ENCODE measurements around the gene CCDC106. TPM values are rescaled to one million over a fixed set of nuclear protein-coding genes. Genes with fewer than 3 reads are reported as not detected.
A peak's percentile ranks its signal among the peaks of the same experiment; 100 is the strongest.

The CCDC106 gene
- total and polyA plus RNA-seq, 2 donors from 2014 or later, result 22.7 to 51.9 TPM

GRCh38 chr19:55659822-55660221 lies 11.8 kb downstream of the CCDC106 start:
- peaks cover 9 to 40% (median 24%) of the 10 kb centered on the region in 3 donors for H3K36me3 ChIP-seq (ENCODE audit: control insufficient read depth in 2 of 3, insufficient read depth in 3 of 3, low read length in 3 of 3)
- H3K27ac ChIP-seq (ENCODE audit: low read depth in 2 of 2, low read length in 2 of 2), result no peak overlapping the region
- no peak for TF ChIP-seq CTCF (IDR thresholded peaks at IDR 0.05; ENCODE audit: borderline replicate concordance, extremely low read depth, insufficient read depth)
- H3K9ac ChIP-seq (ENCODE audit: low read length in 3 of 3), result no peak overlapping the region
- H3K9me3 ChIP-seq (ENCODE audit: control insufficient read depth in 2 of 3, insufficient read depth in 1 of 3, low read length in 3 of 3), result no peaks in the 10 kb centered on the region
- peaks cover 8 to 29% (median 10%) of the 10 kb centered on the region in 3 donors for H3K4me1 ChIP-seq (ENCODE audit: control insufficient read depth in 2 of 3, insufficient read depth in 2 of 3, low read depth in 1 of 3, low read length in 3 of 3)
- intact Hi-C loops (cut with DNase I), result no loop called here
- no peak for FAIRE-seq
- H3K27me3 ChIP-seq (ENCODE audit: control insufficient read depth, insufficient read depth, low read length), result no peaks in the 10 kb centered on the region
- DNase-seq, result peak in 1 of 5 donors; percentile 36
- H3K4me3 ChIP-seq (ENCODE audit: low read length in 3 of 3), result no peak overlapping the region

DNA sequence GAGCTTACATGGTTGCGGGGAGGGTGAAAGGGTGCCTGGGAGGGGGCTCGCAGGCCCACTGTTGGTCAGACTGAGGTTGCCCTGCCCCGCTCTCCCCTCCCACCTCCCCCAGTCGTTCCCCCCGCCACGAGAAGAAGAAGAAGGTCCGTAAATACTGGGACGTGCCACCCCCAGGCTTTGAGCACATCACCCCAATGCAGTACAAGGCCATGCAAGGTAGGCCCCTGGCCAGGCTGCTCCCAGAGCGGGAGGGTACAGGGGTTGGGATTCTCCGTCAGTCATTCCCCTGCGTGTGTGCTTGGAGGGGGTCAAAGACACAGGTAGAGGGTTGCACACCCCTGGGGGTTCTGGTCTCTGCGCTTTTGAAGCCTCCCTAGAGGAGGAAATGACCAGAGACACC lies 12.4 kb downstream of the CCDC106 start:
- peaks cover 9 to 45% (median 24%) of the 10 kb centered on the region in 3 donors for H3K36me3 ChIP-seq (ENCODE audit: control insufficient read depth in 2 of 3, insufficient read depth in 3 of 3, low read length in 3 of 3)
- H3K27me3 ChIP-seq (ENCODE audit: control insufficient read depth, insufficient read depth, low read length), result no peaks in the 10 kb centered on the region
- DNase-seq (peak in 1 of 5 donors; percentile 59), FAIRE-seq (no peak)
- H3K9ac ChIP-seq (ENCODE audit: low read length in 3 of 3), result no peak overlapping the region
- H3K4me3 ChIP-seq (ENCODE audit: low read length in 3 of 3), result no peak overlapping the region
- no peaks in the 10 kb centered on the region for H3K9me3 ChIP-seq (ENCODE audit: control insufficient read depth in 2 of 3, insufficient read depth in 1 of 3, low read length in 3 of 3)
- intact Hi-C loops (cut with DNase I), result no loop called here
- peaks cover 8 to 29% (median 10%) of the 10 kb centered on the region in 3 donors for H3K4me1 ChIP-seq (ENCODE audit: control insufficient read depth in 2 of 3, insufficient read depth in 2 of 3, low read depth in 1 of 3, low read length in 3 of 3)
- no peak for TF ChIP-seq CTCF (IDR thresholded peaks at IDR 0.05; ENCODE audit: borderline replicate concordance, extremely low read depth, insufficient read depth)
- no peak overlapping the region for H3K27ac ChIP-seq (ENCODE audit: low read depth in 2 of 2, low read length in 2 of 2)

GRCh38 chr19:55660991-55661390 lies 13.0 kb downstream of the CCDC106 start:
- H3K4me3 ChIP-seq (ENCODE audit: low read length in 3 of 3), result no peak overlapping the region
- intact Hi-C loops (cut with DNase I), result no loop called here
- peaks cover 9 to 46% (median 26%) of the 10 kb centered on the region in 3 donors for H3K36me3 ChIP-seq (ENCODE audit: control insufficient read depth in 2 of 3, insufficient read depth in 3 of 3, low read length in 3 of 3)
- H3K27me3 ChIP-seq (ENCODE audit: control insufficient read depth, insufficient read depth, low read length), result no peaks in the 10 kb centered on the region
- DNase-seq (peak in 1 of 5 donors; percentile 70), FAIRE-seq (no peak)
- H3K9ac ChIP-seq (ENCODE audit: low read length in 3 of 3), result no peak overlapping the region
- peaks cover 8 to 25% (median 10%) of the 10 kb centered on the region in 3 donors for H3K4me1 ChIP-seq (ENCODE audit: control insufficient read depth in 2 of 3, insufficient read depth in 2 of 3, low read depth in 1 of 3, low read length in 3 of 3)
- TF ChIP-seq CTCF (IDR thresholded peaks at IDR 0.05; ENCODE audit: borderline replicate concordance, extremely low read depth, insufficient read depth), result no peak
- no peak overlapping the region for H3K27ac ChIP-seq (ENCODE audit: low read depth in 2 of 2, low read length in 2 of 2)
- H3K9me3 ChIP-seq (ENCODE audit: control insufficient read depth in 2 of 3, insufficient read depth in 1 of 3, low read length in 3 of 3), result no peaks in the 10 kb centered on the region

DNA sequence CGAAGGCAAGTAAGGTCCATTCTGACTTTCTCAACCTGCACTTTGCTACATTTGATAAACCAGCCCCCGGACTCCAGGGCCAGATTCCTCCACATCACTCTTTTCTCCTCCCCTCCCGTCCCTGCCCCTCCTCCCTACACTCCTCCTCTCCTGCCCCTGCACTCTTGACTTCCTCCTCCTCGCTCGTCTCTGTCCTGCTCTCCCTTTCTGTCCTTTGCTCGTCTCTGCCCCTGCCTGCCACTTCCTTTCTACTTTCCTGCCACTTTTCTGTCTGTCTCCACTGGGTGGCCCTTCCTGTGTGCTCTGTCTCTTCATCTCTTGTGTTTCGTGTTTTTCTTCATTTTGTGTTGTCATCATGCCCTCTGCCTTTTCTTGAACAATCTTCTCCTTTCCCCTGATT lies 13.8 kb downstream of the CCDC106 start:
- TF ChIP-seq CTCF (IDR thresholded peaks at IDR 0.05; ENCODE audit: borderline replicate concordance, extremely low read depth, insufficient read depth), result no peak
- Histone ChIP-seq H3K27ac (ENCODE audit: low read depth in 2 of 2, low read length in 2 of 2) (no peak overlapping the region), H3K9me3 (ENCODE audit: control insufficient read depth in 2 of 3, insufficient read depth in 1 of 3, low read length in 3 of 3) (no peaks in the 10 kb centered on the region), H3K36me3 (ENCODE audit: control insufficient read depth in 2 of 3, insufficient read depth in 3 of 3, low read length in 3 of 3) (peaks cover 9 to 55% (median 33%) of the 10 kb centered on the region in 3 donors), H3K4me3 (ENCODE audit: low read length in 3 of 3) (no peak overlapping the region), H3K4me1 (ENCODE audit: control insufficient read depth in 2 of 3, insufficient read depth in 2 of 3, low read depth in 1 of 3, low read length in 3 of 3) (peaks cover 0 to 19% (median 5%) of the 10 kb centered on the region in 3 donors), H3K9ac (ENCODE audit: low read length in 3 of 3) (no peak overlapping the region), H3K27me3 (ENCODE audit: control insufficient read depth, insufficient read depth, low read length) (no peaks in the 10 kb centered on the region)
- no peak for FAIRE-seq
- intact Hi-C loops (cut with DNase I), result no loop called here
- DNase-seq, result peak in 1 of 5 donors; percentile 4
